GM12878 (cell line): Measurements from ENCODE around the gene LIM2. TPM values are rescaled to one million over a fixed set of nuclear protein-coding genes. Genes with fewer than 3 reads are reported as not detected.
A peak's percentile ranks its signal among the peaks of the same experiment; 100 is the strongest.

Source experiments
- CBX3 ChIP-seq: fragments of 200-600 bp; sonication (generic); IDR thresholded peaks from 2 replicates; pipeline ENCODE4 v1.6.1; 2016; ENCODE audit warnings: low read depth, borderline replicate concordance
- CEBPZ ChIP-seq: fragments of 150-350 bp; IDR thresholded peaks from 2 replicates; pipeline ENCODE4 v1.6.1; 2016; ENCODE audit warnings: low read depth, low read length
- HCFC1 ChIP-seq: fragments of 150-350 bp; IDR thresholded peaks from 2 replicates; pipeline ENCODE4 v1.6.1; 2014; ENCODE audit warnings: low read length
- KAT2A ChIP-seq: conservative IDR thresholded peaks from 2 replicates; pipeline ENCODE4 v1.6.1; 2011; ENCODE audit warnings: low read depth, low read length; ENCODE audit not compliant: control insufficient read depth
- KDM1A ChIP-seq: fragments of 200-600 bp; sonication (generic); IDR thresholded peaks from 2 replicates; pipeline ENCODE4 v1.6.1; 2016; ENCODE audit warnings: borderline replicate concordance
- SRF ChIP-seq, 2 experiments: IDR thresholded peaks; 2 replicates each; pipeline ENCODE4 v1.6.1; 2011; ENCODE audit warnings: low read depth in 2 of 2, low read length in 2 of 2, mild to moderate bottlenecking in 1 of 2, moderate library complexity in 1 of 2
- SUZ12 ChIP-seq: fragments of 200-600 bp; sonication (generic); IDR thresholded peaks from one replicate; pipeline ENCODE4 v1.6.1; 2018; ENCODE audit warnings: antibody characterized with exemption, mild to moderate bottlenecking; ENCODE audit not compliant: unreplicated experiment
- USF2 ChIP-seq: IDR thresholded peaks from 2 replicates; pipeline ENCODE4 v1.6.1; 2011; ENCODE audit warnings: low read depth, low read length, improper control_type of control experiment, borderline replicate concordance
- ZBTB4 ChIP-seq: fragments of 450-650 bp; formaldehyde crosslinking; IDR thresholded peaks from 2 replicates; pipeline ENCODE4 v1.4.0; 2022; ENCODE audit warnings: mild to moderate bottlenecking, moderate library complexity
- ZNF622 ChIP-seq: fragments of 450-650 bp; IDR thresholded peaks from 2 replicates; pipeline ENCODE4 v1.6.1; 2017; ENCODE audit warnings: mild to moderate bottlenecking, inconsistent platforms
- polyA plus RNA-seq, 11 experiments: library from polyadenylated mRNA; depleted of rRNA in 4 of 11; unstranded in 6 of 11; stranded (reverse) in 5 of 11; fragments of >200 nt; fragmentation: Nextera tagmentation in 4 of 11; fragmentation: Illumina TruSeq in 1 of 11; extraction: Ambion mirVana in 4 of 11; extraction: Trizol in 1 of 11; gene quantifications; 1 replicate in 1 of 11; 2 replicates in 10 of 11; pipeline versions ENCODE4 v1.2.1 to v1.2.3, GENCODE V29; 2011 to 2016; ENCODE audit warnings: inconsistent platforms in 2 of 11, missing spikeins in 2 of 11, low read depth in 1 of 11
- total RNA-seq, 4 experiments: library from RNA; depleted of rRNA in 3 of 4; stranded (reverse); fragments of >200 nt in 3 of 4; fragmentation: Illumina TruSeq in 1 of 4; extraction: Trizol in 1 of 4; gene quantifications; 2 replicates each; pipeline versions ENCODE4 v1.2.1 to v1.2.3, GENCODE V29; 2013 to 2021
- TF ChIP-seq, protein P1 (sequence below): IDR thresholded peaks from 2 replicates; pipeline ENCODE4 v1.6.1; 2012; ENCODE audit warnings: improper control_type of control experiment, low read depth, low read length; ENCODE audit not compliant: insufficient replicate concordance
- TF ChIP-seq, protein P2 (sequence below): IDR thresholded peaks from 2 replicates; pipeline ENCODE4 v1.6.1; 2012; ENCODE audit warnings: low read length, inconsistent platforms
- TF ChIP-seq, protein P3 (sequence below): IDR thresholded peaks from 2 replicates; pipeline ENCODE4 v1.6.1; 2011; ENCODE audit warnings: low read depth, mild to moderate bottlenecking, low read length, moderate library complexity, borderline replicate concordance; ENCODE audit errors: extremely low read depth

The LIM2 gene
- total and polyA plus RNA-seq, 10 of the 15 experiments (the other 5 are each of a cell fraction or from before 2014, with no cell fraction given) = not detected

DNA sequence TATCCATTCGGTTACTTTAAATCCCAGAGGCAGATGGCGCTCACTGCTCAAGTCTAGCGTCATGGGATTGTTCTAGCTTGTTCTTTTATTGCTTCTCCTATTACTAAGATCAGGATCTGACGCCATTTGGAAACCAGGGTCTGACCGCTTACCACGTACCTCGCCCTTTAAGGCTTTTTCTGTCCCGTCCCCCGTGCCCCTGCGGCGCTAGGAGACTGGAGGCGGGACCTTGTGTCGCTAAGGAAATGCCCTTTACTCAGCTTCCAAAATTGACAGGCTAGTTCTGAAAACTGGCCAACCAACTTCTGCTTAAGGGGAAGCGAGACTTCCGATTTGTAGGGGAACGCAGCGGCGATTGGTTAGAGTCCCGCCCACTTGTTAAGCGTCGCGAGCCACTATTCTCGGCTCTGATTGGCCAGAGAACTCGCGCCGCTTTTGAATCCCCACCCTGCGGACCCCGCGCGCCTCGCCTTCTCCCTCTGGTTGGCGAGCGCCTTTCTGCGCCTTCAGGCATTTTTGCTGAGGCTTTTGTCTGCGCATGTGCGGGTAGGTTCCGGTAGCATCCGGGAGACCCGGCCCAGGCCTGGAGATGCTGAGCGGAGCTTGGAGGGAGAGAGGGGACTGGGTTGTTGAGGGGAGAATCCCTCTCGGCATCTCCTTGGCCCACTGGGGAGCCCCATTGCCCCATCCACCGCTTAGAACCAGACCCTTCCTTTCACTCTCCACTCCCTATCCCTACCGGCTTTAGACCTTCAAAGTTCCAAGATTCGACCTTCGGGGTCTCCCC is 6.5 kb upstream of the LIM2 start (continued):
- TF ChIP-seq, protein P1, sequence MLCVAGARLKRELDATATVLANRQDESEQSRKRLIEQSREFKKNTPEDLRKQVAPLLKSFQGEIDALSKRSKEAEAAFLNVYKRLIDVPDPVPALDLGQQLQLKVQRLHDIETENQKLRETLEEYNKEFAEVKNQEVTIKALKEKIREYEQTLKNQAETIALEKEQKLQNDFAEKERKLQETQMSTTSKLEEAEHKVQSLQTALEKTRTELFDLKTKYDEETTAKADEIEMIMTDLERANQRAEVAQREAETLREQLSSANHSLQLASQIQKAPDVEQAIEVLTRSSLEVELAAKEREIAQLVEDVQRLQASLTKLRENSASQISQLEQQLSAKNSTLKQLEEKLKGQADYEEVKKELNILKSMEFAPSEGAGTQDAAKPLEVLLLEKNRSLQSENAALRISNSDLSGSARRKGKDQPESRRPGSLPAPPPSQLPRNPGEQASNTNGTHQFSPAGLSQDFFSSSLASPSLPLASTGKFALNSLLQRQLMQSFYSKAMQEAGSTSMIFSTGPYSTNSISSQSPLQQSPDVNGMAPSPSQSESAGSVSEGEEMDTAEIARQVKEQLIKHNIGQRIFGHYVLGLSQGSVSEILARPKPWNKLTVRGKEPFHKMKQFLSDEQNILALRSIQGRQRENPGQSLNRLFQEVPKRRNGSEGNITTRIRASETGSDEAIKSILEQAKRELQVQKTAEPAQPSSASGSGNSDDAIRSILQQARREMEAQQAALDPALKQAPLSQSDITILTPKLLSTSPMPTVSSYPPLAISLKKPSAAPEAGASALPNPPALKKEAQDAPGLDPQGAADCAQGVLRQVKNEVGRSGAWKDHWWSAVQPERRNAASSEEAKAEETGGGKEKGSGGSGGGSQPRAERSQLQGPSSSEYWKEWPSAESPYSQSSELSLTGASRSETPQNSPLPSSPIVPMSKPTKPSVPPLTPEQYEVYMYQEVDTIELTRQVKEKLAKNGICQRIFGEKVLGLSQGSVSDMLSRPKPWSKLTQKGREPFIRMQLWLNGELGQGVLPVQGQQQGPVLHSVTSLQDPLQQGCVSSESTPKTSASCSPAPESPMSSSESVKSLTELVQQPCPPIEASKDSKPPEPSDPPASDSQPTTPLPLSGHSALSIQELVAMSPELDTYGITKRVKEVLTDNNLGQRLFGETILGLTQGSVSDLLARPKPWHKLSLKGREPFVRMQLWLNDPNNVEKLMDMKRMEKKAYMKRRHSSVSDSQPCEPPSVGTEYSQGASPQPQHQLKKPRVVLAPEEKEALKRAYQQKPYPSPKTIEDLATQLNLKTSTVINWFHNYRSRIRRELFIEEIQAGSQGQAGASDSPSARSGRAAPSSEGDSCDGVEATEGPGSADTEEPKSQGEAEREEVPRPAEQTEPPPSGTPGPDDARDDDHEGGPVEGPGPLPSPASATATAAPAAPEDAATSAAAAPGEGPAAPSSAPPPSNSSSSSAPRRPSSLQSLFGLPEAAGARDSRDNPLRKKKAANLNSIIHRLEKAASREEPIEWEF = peak; percentile 46
- TF ChIP-seq, protein P2, sequence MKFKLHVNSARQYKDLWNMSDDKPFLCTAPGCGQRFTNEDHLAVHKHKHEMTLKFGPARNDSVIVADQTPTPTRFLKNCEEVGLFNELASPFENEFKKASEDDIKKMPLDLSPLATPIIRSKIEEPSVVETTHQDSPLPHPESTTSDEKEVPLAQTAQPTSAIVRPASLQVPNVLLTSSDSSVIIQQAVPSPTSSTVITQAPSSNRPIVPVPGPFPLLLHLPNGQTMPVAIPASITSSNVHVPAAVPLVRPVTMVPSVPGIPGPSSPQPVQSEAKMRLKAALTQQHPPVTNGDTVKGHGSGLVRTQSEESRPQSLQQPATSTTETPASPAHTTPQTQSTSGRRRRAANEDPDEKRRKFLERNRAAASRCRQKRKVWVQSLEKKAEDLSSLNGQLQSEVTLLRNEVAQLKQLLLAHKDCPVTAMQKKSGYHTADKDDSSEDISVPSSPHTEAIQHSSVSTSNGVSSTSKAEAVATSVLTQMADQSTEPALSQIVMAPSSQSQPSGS = peak; percentile 64; the same call in 1 of the 2 replicates
- TF ChIP-seq ZBTB4 (CRISPR knock-in tag) (no peak), CBX3 (no peak), CEBPZ (peak; percentile 77), HCFC1 (no peak), SUZ12 (no peak), KDM1A (no peak), USF2 (peak; percentile 28; the same call in 1 of the 2 replicates), SRF (IDR thresholded peaks at IDR 0.05; ENCODE audit: low read depth in 2 of 2, low read length in 2 of 2) (peak; percentile 23 to 94), ZNF622 (no peak), KAT2A (no peak)
- TF ChIP-seq, protein P3, sequence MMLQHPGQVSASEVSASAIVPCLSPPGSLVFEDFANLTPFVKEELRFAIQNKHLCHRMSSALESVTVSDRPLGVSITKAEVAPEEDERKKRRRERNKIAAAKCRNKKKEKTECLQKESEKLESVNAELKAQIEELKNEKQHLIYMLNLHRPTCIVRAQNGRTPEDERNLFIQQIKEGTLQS = no peak
